ENCODE data around the gene AMZ2.
A peak's percentile ranks its signal among the peaks of the same experiment; 100 is the strongest.

Gene AMZ2

DNA sequence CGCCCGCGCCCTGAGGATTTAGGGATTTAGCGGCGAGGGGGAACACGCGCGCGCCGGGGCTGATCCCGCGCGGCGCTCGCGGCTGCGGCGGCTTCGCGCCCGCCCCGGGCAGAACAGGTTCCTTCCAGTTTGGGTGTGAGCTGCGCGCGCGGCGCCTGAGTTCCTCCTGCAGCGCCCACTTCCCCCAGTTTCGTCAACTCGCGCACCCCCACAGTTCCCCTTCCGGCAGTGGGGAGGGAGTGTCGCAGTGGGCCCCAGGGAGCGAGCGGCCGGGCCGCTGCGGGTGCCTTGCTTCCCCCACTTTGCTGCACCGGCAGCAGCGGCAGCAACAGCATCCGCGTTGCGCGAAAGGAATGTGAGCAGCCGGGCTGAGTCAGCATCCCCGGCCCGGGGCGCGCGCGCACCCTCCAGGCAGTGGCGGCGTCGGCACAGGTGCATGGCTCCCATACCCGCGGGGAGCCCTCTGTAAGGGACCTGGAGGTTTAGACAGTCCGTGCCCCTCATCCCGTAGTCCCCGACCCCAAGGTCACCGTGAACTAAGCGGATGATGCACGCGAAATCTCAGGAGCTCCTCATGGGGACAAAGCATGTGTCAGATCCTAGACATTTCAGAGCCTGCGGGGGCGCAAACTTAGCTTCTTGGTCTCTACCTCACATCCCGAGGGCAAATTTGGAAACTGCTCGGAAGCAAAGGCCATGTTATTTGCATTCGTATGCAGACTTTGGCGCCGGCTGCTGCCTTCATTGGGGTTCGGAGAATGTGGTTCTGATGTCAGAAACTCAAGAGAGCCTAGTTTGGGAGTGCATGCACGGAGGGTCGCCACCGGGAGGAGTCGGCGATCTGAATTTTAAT, 44.2 kb downstream of the AMZ2 start:
- DNase-seq: peak; percentile 73

DNA sequence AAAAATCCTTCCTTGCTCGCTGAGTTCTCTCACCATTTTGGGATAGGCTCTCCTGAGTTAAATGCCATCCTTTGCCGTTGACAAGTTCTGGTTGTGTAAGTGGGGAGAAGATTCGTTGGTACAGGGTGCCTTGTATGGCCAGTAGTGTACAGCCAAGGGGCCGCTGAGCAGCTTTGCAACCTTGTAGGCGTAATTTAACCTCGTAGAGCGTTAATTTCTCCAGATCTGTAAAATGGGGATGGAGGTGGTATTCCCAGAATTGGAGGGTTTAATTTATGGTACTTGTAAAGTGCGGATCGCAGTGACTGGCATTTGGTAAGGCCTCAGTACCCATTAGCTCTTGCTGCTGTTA, 44.8 kb downstream of the AMZ2 start:
- DNase-seq: no peak

GRCh38 chr17:68293490-68294195, 45.8 kb downstream of the AMZ2 start:
- DNase-seq: no peak

DNA sequence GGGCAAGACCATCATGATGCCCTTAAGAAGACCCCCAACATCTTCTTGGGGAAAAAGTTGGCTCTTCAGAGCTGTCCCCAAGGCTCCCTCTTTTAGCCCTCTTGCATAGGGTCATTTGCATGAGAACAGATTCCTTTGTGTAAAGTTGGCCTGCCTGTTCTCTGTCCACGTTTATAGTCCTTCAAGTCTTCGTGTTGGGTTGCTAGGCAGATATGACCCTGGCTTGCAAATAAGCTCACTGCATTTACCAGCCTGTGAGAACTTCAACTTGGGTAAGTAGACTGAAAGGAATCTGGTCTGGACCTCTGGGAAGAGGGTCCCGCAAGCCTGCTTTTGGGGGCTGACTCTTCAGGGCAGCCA, 46.3 kb downstream of the AMZ2 start:
- DNase-seq: no peak

DNA sequence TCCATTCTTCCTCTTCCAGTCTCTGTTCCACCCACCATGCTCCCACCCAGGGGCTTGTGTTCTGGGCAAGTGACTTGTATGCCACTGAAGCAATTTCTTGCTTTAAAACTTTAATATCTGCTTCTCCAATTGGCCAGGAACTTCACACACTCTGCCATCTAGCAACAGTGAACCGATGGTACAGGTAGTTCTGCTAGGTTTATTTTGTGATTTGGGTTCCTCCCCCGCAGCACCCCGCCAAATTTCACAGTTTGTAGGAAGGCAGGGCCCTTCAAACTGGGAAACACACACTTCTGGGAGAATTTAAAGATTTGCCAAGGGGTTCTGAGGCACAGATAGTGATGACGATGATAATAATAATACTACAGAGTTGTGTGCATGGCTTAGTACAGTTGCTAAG, 46.8 kb downstream of the AMZ2 start:
- DNase-seq: no peak

GRCh38 chr17:68295086-68295485, 47.2 kb downstream of the AMZ2 start:
- no peak for DNase-seq

DNA sequence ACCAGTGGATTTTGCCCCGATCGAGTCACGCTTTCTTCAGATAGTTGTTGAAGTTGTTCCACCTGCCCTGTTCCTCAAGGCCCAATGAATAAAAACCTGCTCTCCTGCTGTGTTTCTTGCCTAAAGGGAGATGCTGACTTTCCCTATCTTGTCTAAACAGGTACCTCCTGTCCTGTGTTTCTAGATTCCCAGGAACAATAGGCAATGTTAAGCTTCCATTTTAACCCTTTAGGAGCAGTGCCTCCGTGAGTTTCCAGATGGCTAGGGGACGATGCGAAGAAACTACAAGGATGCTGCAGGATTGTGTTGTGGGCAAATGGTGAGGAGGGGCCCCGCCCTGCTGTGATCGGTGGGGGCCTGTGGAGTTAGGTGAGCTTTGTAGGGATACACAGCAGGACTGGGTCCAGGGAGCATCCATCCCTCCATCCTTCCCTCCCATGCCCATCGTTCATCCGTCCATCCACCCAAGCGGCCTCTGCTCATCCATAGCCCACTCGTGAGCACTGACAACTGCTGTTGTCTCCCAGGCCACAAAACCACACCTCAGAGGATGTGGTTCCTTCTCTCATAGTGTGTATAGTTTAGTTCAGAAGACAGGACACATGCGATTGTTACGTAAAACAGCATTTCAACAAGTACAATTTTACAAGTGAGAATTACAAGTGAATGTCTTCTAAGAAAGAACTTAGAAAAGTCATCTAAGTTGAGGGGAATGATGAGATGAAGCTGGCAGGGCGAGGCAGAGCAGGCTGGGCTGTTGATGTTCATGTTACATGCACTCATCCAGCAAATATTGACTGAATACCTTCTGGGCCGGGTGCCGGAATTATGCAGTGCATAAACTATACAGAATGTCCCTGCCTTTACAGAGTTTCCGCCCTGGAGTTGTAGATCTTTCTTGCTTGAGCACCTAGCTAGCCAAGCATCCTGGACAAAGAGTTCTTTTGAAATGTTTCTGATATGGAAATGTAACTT, 48.7 kb downstream of the AMZ2 start:
- no peak for DNase-seq

- DNase-seq: no peak
These were observed 49.4 kb downstream of the AMZ2 start for GRCh38 chr17:68297195-68297594.

DNA sequence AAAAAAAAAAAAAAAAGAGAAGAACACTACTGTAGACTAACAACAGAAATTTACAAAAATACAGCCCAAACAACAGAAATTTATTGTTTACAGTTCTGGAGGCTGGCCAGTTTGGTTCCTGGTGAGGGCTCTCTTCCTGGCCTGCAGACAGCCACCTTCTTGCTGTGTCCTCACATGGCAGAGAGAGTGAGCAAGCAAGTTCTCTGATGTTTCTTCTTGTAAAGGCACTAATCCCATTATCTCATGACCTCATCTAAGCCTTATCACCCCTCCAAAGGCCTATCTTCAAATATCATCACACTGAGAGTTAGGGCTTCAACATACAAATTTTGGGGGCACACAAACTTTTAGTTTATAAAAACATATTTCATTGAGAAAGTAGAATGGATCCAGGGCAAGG, 50.8 kb downstream of the AMZ2 start:
- no peak for DNase-seq

DNA sequence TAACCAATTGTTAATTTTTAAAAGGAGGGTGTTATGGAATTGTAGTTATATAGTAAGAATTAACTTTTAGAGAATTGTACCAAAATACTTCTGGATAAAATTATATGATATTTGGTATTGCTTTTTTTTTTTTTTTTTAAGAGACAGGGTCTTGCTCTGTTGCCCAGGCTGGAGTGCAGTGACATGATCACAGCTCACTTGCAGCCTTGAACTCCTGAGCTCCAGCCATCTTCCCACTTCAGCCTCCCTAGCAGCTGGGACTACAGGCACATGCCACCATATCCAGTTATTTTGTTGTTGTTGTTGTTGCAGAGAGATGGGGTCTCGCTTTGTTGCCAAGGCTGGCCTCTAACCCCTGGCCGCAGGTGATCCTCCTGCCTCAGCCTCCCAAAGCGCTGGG, 52.0 kb downstream of the AMZ2 start:
- no peak for DNase-seq

DNA sequence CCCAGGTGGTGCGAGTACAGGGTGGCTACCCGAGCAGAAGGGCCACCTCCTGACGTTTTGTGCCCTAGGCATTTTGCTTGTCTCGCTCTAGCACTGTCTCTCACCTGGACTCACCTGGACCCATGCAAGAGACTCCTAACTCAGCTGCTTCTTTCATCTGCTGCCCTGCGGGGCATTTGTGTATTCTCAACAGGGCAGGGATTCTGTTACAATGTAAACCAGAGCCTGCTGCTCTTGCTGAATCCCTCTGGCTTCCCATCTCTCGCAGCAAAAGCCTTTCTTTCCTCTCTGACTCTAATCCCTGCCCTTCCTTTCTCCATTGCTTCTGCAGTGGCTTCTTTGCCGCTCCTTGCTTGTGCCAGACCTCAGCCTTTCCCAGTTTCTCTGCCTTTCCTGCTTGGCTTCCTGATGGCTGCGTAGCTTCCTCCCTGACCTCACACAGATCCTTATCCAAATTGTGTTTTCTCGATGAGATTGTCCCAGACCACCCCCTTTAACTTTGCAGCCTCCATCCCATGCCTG, 53.7 kb downstream of the AMZ2 start:
- DNase-seq: no peak

DNA sequence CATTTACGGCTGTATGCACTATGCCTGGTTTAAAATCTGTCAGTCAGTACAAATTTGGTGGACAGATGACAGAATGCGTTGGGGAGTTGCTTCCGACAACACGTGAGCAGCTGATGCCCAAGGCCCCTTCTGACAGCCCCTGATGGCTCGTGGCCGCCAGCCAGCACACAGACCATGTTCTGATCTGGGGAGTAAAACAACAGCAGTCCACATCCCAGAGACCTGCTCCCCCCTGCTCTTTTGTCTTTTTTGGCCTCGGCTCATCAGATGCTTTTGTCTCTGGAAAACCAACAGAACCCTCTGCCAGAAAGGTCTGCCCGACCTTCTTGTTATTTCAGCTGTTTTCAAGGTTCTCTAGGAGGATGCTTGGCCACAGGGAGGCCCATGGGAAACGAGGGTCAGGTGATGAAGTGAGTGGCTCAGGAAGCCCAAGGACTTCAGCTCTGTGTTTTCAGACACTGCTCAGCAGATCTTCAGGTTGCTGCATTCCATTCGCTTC, 54.3 kb downstream of the AMZ2 start:
- DNase-seq: no peak

DNA sequence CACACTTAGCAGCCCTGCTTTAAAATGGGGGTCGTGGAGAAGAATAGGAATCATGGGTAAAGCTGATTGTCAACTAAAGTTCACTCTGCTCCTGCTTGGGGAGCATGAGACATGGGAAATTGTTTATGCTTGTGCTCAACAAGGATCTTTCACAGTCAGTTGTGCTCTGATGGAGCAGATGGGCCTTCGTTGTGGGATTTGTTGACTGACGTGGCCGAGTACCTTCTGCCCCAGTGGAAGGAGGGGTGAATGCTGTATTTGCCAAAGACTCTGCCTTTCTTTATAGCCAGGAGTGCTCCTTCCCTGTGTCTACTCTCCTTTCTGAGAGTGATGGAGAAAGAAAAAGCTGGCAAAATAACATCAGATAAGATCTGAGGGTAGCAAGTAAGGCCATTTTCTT, 54.8 kb downstream of the AMZ2 start:
- DNase-seq: no peak

DNA sequence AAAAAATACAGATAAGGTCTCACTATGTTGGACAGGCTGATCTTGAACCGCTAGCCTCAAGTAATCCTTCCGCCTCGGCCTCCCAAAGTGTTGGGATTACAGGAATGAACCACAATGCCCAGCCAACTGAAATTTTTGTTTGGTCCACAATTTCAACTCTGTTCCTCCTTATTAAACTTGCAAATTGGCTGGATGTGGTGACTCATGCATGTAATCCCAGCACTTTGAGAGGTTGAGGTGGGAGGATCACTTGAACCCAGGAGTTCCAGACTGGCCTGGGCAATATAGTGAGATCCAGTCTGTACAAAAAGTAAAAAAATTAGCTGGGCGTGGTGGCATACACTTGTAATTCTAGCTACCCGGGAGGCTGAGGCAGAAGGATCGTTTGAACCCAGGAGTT, 56.9 kb downstream of the AMZ2 start:
- no peak for DNase-seq

- no peak for DNase-seq
These were observed 57.3 kb downstream of the AMZ2 start for GRCh38 chr17:68305142-68305541.
